Stimulated activated CD8-positive, alpha-beta memory T cell treated with anti-CD3 and anti-CD28 coated beads, Interleukin-4, amount 100 ng/mL, for 48 hours (primary cell): Measurements from ENCODE around the gene PKDCC.
"Not testable (repeated sequence)": the region's sequence is repeated elsewhere in the genome, so short reads cannot be mapped to it uniquely, and the experiment has no call there.

Source experiments
- DNase-seq: peaks from one replicate; pipeline ENCODE4 v3.0.0-alpha.2; 2020

Gene PKDCC

DNA sequence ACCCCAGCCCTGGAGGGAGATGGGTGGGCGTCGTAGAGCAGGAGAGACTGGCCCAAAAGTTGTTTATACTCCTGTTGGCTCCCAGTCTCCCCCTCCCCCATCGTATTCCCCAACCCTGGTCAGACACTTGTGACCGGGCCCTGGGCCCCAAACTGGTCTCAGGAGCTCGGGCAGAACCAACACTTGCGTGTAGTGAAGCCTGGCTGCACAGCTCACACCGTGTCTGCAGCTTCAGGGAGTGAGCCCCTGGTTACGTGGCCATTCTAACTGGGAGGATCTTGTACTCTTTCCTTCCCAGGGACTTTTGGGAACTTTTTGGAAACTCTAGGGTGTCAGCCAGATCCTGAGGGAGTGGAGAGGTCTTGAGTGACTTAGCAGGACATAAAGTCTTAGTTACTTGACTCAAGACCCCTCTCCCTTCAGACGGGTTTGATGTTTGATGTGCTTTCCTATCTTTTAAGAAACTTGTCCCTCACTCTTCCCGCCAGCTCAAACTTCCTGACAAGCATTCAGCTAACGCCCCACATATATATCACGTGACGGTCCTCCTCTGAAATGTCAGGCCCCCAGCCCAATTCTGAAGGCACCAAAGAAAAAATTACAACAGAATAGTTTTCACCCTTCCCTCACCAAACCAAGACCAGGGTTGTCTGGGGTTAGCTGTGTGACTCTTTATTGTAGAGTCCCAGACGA, 2.3 kb downstream of the PKDCC start:
- DNase-seq = no peak

- no peak for DNase-seq
Observed at GRCh38 chr2:42050703-42051542, 3.1 kb downstream of the PKDCC start.

GRCh38 chr2:42051543-42052235, 3.9 kb downstream of the PKDCC start:
- DNase-seq = no peak

DNA sequence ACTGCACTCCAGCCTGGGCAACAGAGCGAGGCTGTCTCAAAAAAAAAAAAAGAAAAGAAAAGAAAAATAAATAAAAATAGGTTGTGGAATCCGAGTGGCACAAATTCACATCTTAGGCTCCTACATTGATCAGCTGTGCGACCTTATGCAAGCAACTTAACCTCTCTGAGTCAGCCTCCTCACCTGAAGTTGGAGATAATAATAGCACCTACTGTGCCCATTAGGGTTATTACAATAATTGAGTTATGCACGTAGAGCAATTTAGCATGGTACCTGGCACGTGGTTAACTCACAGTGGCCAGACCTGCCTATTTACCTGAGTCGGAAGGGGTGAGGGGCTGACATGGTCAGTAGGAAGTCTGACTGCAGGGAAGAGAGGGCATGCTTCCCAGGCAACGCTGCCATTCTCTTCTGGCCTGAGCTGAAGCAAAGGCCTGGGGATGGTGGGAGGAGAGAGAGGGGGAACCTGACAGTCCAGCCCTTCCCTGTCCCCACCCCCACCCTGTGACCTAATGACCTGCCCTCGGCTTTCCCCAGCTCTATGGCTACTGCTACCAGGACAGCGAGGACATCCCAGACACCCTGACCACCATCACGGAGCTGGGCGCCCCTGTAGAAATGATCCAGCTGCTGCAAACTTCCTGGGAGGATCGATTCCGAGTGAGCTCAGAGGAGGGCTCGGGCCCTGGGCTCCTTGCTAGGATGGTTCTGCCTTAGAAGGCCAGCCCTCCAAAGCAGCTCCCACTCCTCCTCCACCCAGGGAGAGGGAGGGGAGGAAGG, 5.1 kb downstream of the PKDCC start:
- DNase-seq = no peak

GRCh38 chr2:42053482-42053790, 5.6 kb downstream of the PKDCC start:
- no peak for DNase-seq

DNA sequence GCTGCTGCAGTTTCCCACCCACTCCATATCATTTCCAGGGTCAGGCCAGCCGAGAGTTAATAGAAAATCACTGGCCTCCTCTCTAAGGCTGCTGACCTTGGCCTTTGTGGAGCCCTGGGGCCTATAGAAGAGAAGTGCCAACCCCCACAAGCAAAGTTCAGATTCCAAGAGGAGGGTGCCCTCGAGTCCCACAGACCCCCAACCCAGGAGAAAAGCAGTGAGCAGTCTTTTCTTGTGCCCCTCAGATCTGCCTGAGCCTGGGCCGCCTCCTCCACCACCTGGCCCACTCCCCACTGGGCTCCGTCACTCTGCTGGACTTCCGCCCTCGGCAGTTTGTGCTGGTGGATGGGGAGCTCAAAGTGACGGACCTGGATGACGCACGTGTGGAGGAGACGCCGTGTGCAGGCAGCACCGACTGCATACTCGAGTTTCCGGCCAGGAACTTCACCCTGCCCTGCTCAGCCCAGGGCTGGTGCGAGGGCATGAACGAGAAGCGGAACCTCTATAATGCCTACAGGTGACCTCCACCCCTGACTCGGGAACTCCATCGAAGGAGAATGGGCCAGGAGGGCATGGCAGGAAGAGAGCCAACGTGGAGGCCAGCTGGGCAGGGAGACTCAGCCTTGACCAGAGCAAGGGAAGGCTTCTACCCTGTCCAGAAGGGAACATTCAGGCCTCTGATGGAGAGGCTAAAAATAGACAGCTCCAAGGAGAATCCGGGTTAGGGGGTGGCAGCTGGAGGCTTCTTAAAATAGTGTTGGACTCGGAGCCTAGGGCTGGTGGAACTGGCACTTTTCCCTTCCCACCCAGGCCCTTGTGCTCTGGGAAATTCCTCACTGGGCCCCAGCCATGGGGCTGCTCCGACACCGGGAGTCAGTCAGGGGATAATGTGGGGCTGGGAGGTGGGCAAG, 6.2 kb downstream of the PKDCC start:
- DNase-seq = no peak

- DNase-seq = no peak
Observed at GRCh38 chr2:42054714-42055430, 7.1 kb downstream of the PKDCC start.

DNA sequence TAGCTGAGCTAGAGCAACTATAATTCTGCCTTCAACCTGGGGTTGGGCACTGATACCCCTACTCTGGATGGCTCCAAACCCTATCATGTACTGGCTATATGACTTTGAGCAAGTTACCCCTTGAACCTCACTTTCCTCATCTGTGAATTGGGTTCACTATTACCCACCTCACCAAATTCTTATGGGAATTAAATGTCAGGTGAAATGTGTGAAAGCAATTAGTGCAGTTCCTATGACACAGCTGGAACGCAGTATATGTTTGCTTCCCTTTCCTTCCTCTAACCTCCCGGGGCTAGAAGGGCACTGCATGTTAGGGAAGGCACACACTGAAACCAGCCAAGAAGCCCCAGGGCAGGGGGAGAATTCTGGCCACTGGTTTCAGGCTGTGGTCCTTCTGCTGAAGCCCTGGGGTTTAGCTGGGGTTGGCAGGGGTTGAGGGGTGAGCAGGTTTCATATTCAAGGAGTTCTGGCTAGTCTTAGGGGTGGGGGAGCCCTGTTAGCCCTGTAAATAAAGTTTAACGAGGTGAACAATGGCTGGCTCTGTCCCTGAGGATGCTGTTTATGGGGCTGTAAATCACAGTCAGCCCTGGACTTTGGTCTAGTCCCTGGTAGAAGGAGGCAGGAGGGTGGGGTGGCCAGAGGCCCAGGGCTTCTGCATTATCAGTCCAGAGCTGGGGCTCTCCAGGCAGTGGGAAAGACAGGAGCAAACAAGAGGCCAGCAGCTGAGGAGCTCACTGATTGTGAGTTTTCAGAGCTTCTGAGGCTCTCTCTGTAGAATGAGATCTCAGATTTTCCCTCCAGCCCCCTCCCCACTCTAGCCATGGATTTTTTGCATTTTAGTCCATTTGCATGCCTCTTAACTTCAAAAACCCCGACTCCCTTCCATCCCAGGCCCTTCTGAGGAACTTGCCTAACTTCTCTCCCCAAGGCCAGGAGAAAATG, 8.0 kb downstream of the PKDCC start:
- DNase-seq = no peak

DNA sequence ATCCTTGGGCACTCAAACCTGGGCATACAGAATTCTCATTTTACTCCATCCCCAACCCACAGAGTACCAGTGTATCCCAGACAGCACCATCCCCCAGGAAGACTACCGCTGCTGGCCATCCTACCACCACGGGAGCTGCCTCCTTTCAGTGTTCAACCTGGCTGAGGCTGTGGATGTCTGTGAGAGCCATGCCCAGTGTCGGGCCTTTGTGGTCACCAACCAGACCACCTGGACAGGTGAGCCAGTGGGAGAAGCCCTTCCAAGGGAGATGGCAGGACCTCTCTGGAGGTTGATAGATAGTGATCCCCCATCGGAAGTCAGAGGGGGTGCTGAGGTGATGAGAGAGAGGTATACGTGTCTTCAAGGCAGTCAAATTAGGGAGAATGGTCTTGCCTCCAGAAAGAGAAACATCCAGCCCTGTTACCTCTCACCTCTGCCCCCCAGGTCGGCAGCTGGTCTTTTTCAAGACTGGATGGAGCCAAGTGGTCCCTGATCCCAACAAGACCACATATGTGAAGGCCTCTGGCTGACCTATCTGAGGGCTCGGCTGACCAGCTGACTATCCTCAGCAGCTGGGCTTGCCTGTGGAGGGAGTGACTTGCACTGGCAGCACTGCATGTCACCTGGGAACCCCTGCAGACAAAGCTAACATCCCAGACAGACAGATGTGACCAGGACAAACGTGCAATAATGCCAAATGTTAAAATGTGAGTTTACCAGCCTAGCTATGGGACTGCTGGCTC, 9.5 kb downstream of the PKDCC start:
- no peak for DNase-seq

DNA sequence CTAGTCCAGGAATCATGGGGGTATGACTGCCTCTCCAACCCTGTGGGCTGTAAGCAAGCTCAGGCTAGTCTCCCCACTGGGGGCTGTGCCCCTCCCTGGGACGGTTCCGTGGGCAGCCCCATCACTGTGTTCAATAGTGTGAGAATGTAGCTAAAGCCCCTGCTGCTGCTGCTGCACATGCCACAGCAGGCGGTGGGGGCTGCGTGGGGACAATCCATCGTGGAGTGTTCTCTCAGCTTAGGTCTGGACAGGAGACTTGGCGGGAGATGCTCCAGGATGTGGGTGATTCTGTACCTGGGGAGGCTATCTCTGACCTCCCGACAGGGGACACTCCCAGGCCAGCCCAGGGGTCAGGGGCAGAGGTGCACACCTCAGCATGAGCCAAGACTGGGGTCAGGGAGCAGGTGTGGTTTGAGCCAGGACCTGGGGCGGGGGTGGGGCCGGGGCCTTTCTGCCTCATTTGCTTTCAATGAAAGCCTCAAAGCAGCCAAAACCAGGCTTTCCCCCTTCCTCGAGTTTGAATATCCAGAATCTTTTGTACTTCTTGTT, 10.2 kb downstream of the PKDCC start:
- no peak for DNase-seq

DNA sequence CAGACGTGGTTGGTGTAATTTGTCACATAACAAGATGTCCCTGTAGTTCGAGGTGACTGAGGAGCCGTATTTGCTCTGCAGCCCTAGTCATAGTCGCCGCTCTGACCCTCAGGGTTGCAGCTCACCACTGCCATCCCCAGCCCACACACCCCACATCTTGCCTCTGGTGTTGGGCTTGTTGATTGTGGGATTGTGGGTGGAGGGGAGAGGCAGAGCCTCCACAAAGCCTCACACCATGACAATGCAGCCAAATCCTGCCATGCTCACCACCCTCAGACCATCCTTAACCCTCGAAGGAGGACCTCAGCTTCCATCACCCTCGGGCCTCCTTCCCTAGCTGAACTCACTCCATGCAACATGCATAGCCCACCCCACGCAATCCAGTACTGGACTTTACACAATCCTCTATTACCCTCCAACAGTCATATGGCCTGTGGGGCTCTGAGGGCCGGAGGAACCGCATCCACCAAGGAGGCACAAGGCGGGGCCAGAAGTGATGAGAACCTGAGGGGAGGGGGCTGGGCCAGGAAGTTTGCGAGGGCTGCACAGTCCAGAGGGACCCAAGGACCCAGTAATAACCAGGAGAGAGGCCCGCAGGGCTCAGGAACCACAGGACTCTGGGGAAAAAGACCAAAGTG, 11.6 kb downstream of the PKDCC start:
- no peak for DNase-seq

DNA sequence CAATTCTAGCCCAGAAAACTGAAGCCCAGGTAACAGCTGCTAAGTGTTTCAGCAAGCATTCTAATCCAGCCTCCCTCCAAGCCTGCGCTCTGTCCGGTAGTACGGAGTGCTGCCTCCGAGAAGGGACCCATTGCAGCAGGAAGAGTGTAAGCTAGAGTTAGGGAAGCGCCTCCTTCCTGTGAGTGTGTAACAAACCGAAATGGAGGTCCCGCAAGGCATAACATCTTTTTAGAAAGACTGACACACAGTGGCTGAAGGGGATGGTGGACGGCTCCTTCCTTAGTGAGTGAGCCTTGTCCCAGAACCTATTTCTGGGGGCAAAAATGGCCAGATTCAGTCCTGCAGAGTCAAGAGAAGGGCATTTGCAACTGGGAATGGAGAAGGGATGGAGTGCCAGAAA, 12.2 kb downstream of the PKDCC start:
- no peak for DNase-seq

DNA sequence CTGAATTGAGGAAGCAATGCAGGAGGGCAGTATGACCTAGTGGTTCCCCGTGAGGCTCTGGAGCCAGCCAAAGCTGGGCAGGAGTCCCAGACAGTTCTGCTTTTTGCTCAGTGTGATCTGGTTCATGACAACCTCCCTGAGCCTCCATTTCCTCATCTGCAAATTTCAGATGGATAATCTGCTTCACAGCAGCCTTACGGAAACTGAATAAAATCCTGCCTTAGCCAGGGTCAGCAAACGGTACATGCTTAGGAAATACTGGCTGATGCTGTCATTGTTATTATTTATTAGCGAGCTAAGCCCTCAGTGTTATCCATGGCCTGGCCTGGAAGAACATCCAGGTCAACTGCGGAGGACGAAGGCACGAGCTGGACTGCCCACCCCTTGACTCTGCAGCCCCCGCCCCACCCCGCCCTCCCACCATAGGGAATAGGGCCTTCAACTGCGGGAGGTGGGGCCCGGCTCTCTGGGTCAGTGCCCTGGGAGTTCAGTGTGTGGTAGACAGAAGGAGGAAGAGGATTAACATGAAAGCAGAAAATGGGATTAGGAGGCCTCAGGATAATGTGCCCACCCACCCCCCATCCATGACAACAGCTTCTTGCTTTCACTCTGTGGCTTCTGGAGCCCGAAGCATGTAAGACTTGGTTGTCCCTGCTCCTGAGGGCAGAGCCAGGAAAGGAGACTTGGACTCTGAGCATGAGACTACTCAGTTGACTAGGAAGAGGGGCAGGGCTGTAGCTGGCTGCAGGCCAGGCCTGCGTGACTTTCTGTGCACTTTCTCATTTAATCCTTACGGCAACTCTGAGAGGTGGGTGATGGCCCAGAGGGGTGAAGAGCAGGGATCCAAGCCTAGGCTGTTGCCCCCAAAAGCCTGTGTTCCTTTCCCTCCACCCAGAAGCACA, 13.1 kb downstream of the PKDCC start:
- DNase-seq = no peak

GRCh38 chr2:42061839-42062238, 14.0 kb downstream of the PKDCC start:
- no peak for DNase-seq

GRCh38 chr2:42063431-42064171, 15.8 kb downstream of the PKDCC start:
- DNase-seq = no peak

DNA sequence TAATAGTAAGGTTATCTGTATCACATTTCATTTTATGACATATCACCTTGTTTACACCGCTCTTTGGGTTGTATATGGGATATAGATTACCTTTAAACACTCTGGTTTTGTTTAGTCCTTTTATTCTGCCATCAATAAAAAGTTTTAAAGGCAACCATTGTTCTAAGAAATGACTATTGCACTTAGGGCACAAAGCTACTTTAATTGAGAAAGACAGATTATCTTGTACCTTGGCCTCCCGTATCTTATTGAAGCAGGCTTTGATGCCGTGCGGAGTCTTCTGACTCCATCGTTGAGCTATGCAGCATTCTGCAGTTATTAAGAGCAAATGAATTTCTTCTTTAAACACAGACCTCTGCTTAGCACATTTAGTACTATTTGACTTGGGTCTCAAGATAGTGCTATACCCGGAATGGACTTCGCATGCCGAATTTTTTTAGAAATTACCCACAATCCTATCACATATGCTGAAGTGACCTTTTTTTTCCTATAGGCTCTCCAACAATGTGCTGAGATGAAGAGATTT, 16.7 kb downstream of the PKDCC start:
- no peak for DNase-seq

DNA sequence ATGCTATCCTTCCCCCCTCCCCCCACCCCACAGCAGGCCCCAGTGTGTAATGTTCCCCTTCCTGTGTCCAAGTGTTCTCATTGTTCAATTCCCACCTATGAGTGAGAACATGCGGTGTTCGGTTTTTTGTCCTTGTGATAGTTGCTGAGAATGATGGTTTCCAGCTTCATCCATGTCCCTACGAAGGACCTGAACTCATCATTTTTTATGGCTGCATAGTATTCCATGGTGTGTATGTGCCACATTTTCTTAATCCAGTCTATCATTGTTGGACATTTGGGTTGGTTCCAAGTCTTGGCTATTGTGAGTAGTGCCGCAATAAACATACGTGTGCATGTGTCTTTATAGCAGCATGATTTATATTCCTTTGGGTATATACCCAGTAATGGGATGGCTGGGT, 17.9 kb downstream of the PKDCC start:
- DNase-seq = not testable (repeated sequence)
